ENCODE data around the gene SLC44A5. TPM values are rescaled to one million over a fixed set of nuclear protein-coding genes. Genes with fewer than 3 reads are reported as not detected.

SLC44A5 gene
- total RNA-seq, 1 experiment from 2014 or later = 2.4 TPM

GRCh38 chr1:75203415-75204277 is 407.3 kb downstream of the SLC44A5 start:
- Histone ChIP-seq H3K9ac (ENCODE audit: extremely low read depth, insufficient read length, low read length) (no peak overlapping the region), H2BK120ac (ENCODE audit: low read depth, low read length, poor library complexity, severe bottlenecking) (no peak overlapping the region), H3K27me3 (ENCODE audit: insufficient read depth, low read length) (no peaks in the 10 kb centered on the region), H3K18ac (ENCODE audit: insufficient read length, low read depth, low read length) (no peak overlapping the region), H4K20me1 (ENCODE audit: control insufficient read depth, insufficient read depth, insufficient read length) (no peaks in the 10 kb centered on the region), H2BK20ac (ENCODE audit: low read depth, low read length, poor library complexity, severe bottlenecking) (no peak overlapping the region), H3K56ac (ENCODE audit: insufficient read length, low read depth, low read length) (no peak overlapping the region), H3K9me3 (ENCODE audit: control insufficient read depth, low read depth, low read length) (no peaks in the 10 kb centered on the region), H4K91ac (ENCODE audit: insufficient read length, low read depth, low read length) (no peak overlapping the region), H3K79me2 (ENCODE audit: insufficient read depth, low read length) (no peaks in the 10 kb centered on the region), H3K79me1 (ENCODE audit: insufficient read depth, low read depth, low read length, poor library complexity, severe bottlenecking) (no peaks in the 10 kb centered on the region), H3T11ph (ENCODE audit: low read length) (no peak overlapping the region), H3K23me2 (ENCODE audit: insufficient read length, low read depth, low read length, poor library complexity, severe bottlenecking) (no peaks in the 10 kb centered on the region), H4K5ac (ENCODE audit: insufficient read length, low read depth, low read length) (no peak overlapping the region), H4K8ac (replicated peaks; ENCODE audit: insufficient read length, low read depth, low read length) (no peak overlapping the region), H2BK5ac (ENCODE audit: insufficient read length, low read length) (no peak overlapping the region), H3K4me1 (ENCODE audit: insufficient read depth, low read length) (peaks cover 2% of the 10 kb centered on the region; the same call in 1 of the 2 replicates), H2AFZ (ENCODE audit: low read length) (no peak overlapping the region), H3K4ac (ENCODE audit: low read depth, low read length) (no peak overlapping the region), H3K14ac (ENCODE audit: insufficient read depth, low read length) (no peak overlapping the region), H2BK12ac (ENCODE audit: insufficient read length, low read depth, low read length) (no peak overlapping the region), H2AK5ac (ENCODE audit: insufficient read length, low read length) (no peak overlapping the region), H2BK15ac (ENCODE audit: low read depth, low read length) (no peak overlapping the region), H3K27ac (ENCODE audit: insufficient read length, low read depth, low read length) (no peak overlapping the region), H3K4me2 (ENCODE audit: insufficient read depth, insufficient read length, low read length) (no peak overlapping the region), H3K23ac (ENCODE audit: insufficient read length, low read depth, low read length) (no peak overlapping the region)
- Mint-ChIP-seq H3K4me3 (no peak overlapping the region), H3K27ac (no peak overlapping the region), H3K4me1 (peaks cover 6 to 9% of the 10 kb centered on the region in 2 experiments), H3K9me3 (no peaks in the 10 kb centered on the region), H3K36me3 (ENCODE audit: insufficient read depth in 1 of 3, low read depth in 3 of 3) (no peaks in the 10 kb centered on the region), H3K27me3 (ENCODE audit: low read depth) (no peaks in the 10 kb centered on the region)
- peak; percentile 90 for TF ChIP-seq CTCF (conservative IDR thresholded peaks at IDR 0.05)
- no CpG with 5 or more reads among the region's 8 CpGs for WGBS (ENCODE audit: extremely low coverage, insufficient read length, low lambda C conversion rate)
- no peak for DNase-seq
